Measurements from ENCODE around the gene MICALL1.

Gene MICALL1

GRCh38 chr22:37905534-37906363 lies at the start of gene MICALL1:
Gene MICALL1, plus strand, starts transcription at chr22:37906297. Its CDS starts 126 bp downstream, at chr22:37906423.
- Histone ChIP-seq H3K9me3 (ENCODE audit: low read length) (no peaks in the 10 kb centered on the region), H3K27ac (ENCODE audit: low read depth, low read length) (peak within 1 kb of the TSS; percentile 93), H3K27me3 (ENCODE audit: control insufficient read depth in 1 of 2, insufficient read depth in 2 of 2, low read length in 2 of 2) (no peaks in the 10 kb centered on the region), H3K4me1 (ENCODE audit: insufficient read depth, low read length) (peaks cover 32% of the 10 kb centered on the region), H3K4me3 (ENCODE audit: low read depth in 1 of 2, low read length in 2 of 2) (peak within 1 kb of the TSS; percentile 54 to 78), H3K36me3 (ENCODE audit: insufficient read depth, low read length) (no peaks in the 10 kb centered on the region), H3K9ac (ENCODE audit: low read length) (peak within 1 kb of the TSS; percentile 65)

GRCh38 chr22:37860796-37861421 lies 45.2 kb upstream of the MICALL1 start:
- no peaks in the 10 kb centered on the region for H3K9me3 ChIP-seq (ENCODE audit: low read length)
- no peak overlapping the region for H3K4me3 ChIP-seq (ENCODE audit: low read depth in 1 of 2, low read length in 2 of 2)
- H3K27ac ChIP-seq (ENCODE audit: low read depth, low read length): no peak overlapping the region
- peaks cover 75% of the 10 kb centered on the region for H3K36me3 ChIP-seq (ENCODE audit: insufficient read depth, low read length)
- peaks cover 20% of the 10 kb centered on the region for H3K4me1 ChIP-seq (ENCODE audit: insufficient read depth, low read length)
- H3K27me3 ChIP-seq (ENCODE audit: control insufficient read depth in 1 of 2, insufficient read depth in 2 of 2, low read length in 2 of 2): no peaks in the 10 kb centered on the region
- H3K9ac ChIP-seq (ENCODE audit: low read length): no peak overlapping the region

GRCh38 chr22:37862570-37863325 lies 43.3 kb upstream of the MICALL1 start:
- Histone ChIP-seq H3K27ac (ENCODE audit: low read depth, low read length) (peak overlapping the region; percentile 24), H3K36me3 (ENCODE audit: insufficient read depth, low read length) (peaks cover 74% of the 10 kb centered on the region), H3K4me1 (ENCODE audit: insufficient read depth, low read length) (peaks cover 20% of the 10 kb centered on the region), H3K9me3 (ENCODE audit: low read length) (no peaks in the 10 kb centered on the region), H3K27me3 (ENCODE audit: control insufficient read depth in 1 of 2, insufficient read depth in 2 of 2, low read length in 2 of 2) (no peaks in the 10 kb centered on the region), H3K9ac (ENCODE audit: low read length) (no peak overlapping the region), H3K4me3 (ENCODE audit: low read depth in 1 of 2, low read length in 2 of 2) (no peak overlapping the region)

- Histone ChIP-seq H3K27ac (ENCODE audit: low read depth, low read length) (no peak overlapping the region), H3K4me1 (ENCODE audit: insufficient read depth, low read length) (peaks cover 20% of the 10 kb centered on the region), H3K9me3 (ENCODE audit: low read length) (no peaks in the 10 kb centered on the region), H3K9ac (ENCODE audit: low read length) (no peak overlapping the region), H3K27me3 (ENCODE audit: control insufficient read depth in 1 of 2, insufficient read depth in 2 of 2, low read length in 2 of 2) (no peaks in the 10 kb centered on the region), H3K4me3 (ENCODE audit: low read depth in 1 of 2, low read length in 2 of 2) (no peak overlapping the region), H3K36me3 (ENCODE audit: insufficient read depth, low read length) (peaks cover 75% of the 10 kb centered on the region)
Observed at GRCh38 chr22:37865510-37865909, 40.6 kb upstream of the MICALL1 start.

- Histone ChIP-seq H3K36me3 (ENCODE audit: insufficient read depth, low read length) (peaks cover 63% of the 10 kb centered on the region), H3K4me3 (ENCODE audit: low read depth in 1 of 2, low read length in 2 of 2) (no peak overlapping the region), H3K27me3 (ENCODE audit: control insufficient read depth in 1 of 2, insufficient read depth in 2 of 2, low read length in 2 of 2) (no peaks in the 10 kb centered on the region), H3K9ac (ENCODE audit: low read length) (no peak overlapping the region), H3K27ac (ENCODE audit: low read depth, low read length) (no peak overlapping the region), H3K9me3 (ENCODE audit: low read length) (no peaks in the 10 kb centered on the region), H3K4me1 (ENCODE audit: insufficient read depth, low read length) (no peaks in the 10 kb centered on the region)
Observed at GRCh38 chr22:37870273-37870672, 35.8 kb upstream of the MICALL1 start.

GRCh38 chr22:37880668-37881440 lies 25.2 kb upstream of the MICALL1 start:
- H3K36me3 ChIP-seq (ENCODE audit: insufficient read depth, low read length): peaks cover 36% of the 10 kb centered on the region
- peak overlapping the region; percentile 12 for H3K27ac ChIP-seq (ENCODE audit: low read depth, low read length)
- no peaks in the 10 kb centered on the region for H3K9me3 ChIP-seq (ENCODE audit: low read length)
- H3K9ac ChIP-seq (ENCODE audit: low read length): no peak overlapping the region
- no peaks in the 10 kb centered on the region for H3K27me3 ChIP-seq (ENCODE audit: control insufficient read depth in 1 of 2, insufficient read depth in 2 of 2, low read length in 2 of 2)
- H3K4me1 ChIP-seq (ENCODE audit: insufficient read depth, low read length): peaks cover 24% of the 10 kb centered on the region
- H3K4me3 ChIP-seq (ENCODE audit: low read depth in 1 of 2, low read length in 2 of 2): no peak overlapping the region

- Histone ChIP-seq H3K36me3 (ENCODE audit: insufficient read depth, low read length) (peaks cover 23% of the 10 kb centered on the region), H3K9ac (ENCODE audit: low read length) (no peak overlapping the region), H3K4me1 (ENCODE audit: insufficient read depth, low read length) (peaks cover 50% of the 10 kb centered on the region)
Observed at GRCh38 chr22:37884420-37884819, 21.7 kb upstream of the MICALL1 start.

GRCh38 chr22:37887584-37888378 lies 18.3 kb upstream of the MICALL1 start:
- H3K4me1 ChIP-seq (ENCODE audit: insufficient read depth, low read length): peaks cover 59% of the 10 kb centered on the region
- H3K27me3 ChIP-seq (ENCODE audit: control insufficient read depth in 1 of 2, insufficient read depth in 2 of 2, low read length in 2 of 2): no peaks in the 10 kb centered on the region
- H3K27ac ChIP-seq (ENCODE audit: low read depth, low read length): peak overlapping the region; percentile 64
- no peak overlapping the region for H3K4me3 ChIP-seq (ENCODE audit: low read depth in 1 of 2, low read length in 2 of 2)
- peaks cover 20% of the 10 kb centered on the region for H3K36me3 ChIP-seq (ENCODE audit: insufficient read depth, low read length)
- no peaks in the 10 kb centered on the region for H3K9me3 ChIP-seq (ENCODE audit: low read length)
- peak overlapping the region; percentile 18 for H3K9ac ChIP-seq (ENCODE audit: low read length)

More at GRCh38 chr22:37884420-37884819, 21.7 kb upstream of the MICALL1 start:
- H3K27me3 ChIP-seq (ENCODE audit: control insufficient read depth in 1 of 2, insufficient read depth in 2 of 2, low read length in 2 of 2): no peaks in the 10 kb centered on the region
- no peaks in the 10 kb centered on the region for H3K9me3 ChIP-seq (ENCODE audit: low read length)
- H3K27ac ChIP-seq (ENCODE audit: low read depth, low read length): peak overlapping the region; percentile 16
- H3K4me3 ChIP-seq (ENCODE audit: low read depth in 1 of 2, low read length in 2 of 2): no peak overlapping the region

- H3K9me3 ChIP-seq (ENCODE audit: low read length): no peaks in the 10 kb centered on the region
- H3K27ac ChIP-seq (ENCODE audit: low read depth, low read length): peak overlapping the region; percentile 56
- no peak overlapping the region for H3K9ac ChIP-seq (ENCODE audit: low read length)
- peaks cover 14% of the 10 kb centered on the region for H3K36me3 ChIP-seq (ENCODE audit: insufficient read depth, low read length)
- H3K4me3 ChIP-seq (ENCODE audit: low read depth in 1 of 2, low read length in 2 of 2): no peak overlapping the region
- no peaks in the 10 kb centered on the region for H3K27me3 ChIP-seq (ENCODE audit: control insufficient read depth in 1 of 2, insufficient read depth in 2 of 2, low read length in 2 of 2)
- peaks cover 66% of the 10 kb centered on the region for H3K4me1 ChIP-seq (ENCODE audit: insufficient read depth, low read length)
Observed at GRCh38 chr22:37891926-37892325, 14.2 kb upstream of the MICALL1 start.

GRCh38 chr22:37892566-37893335 lies 13.3 kb upstream of the MICALL1 start:
- Histone ChIP-seq H3K4me3 (ENCODE audit: low read depth in 1 of 2, low read length in 2 of 2) (no peak overlapping the region), H3K4me1 (ENCODE audit: insufficient read depth, low read length) (peaks cover 61% of the 10 kb centered on the region), H3K9ac (ENCODE audit: low read length) (no peak overlapping the region), H3K36me3 (ENCODE audit: insufficient read depth, low read length) (peaks cover 13% of the 10 kb centered on the region), H3K9me3 (ENCODE audit: low read length) (no peaks in the 10 kb centered on the region), H3K27ac (ENCODE audit: low read depth, low read length) (peak overlapping the region; percentile 91), H3K27me3 (ENCODE audit: control insufficient read depth in 1 of 2, insufficient read depth in 2 of 2, low read length in 2 of 2) (no peaks in the 10 kb centered on the region)

All from muscle layer of colon (tissue), 2 donors.